ENCODE results near the gene FCGR1A. TPM values are rescaled to one million over a fixed set of nuclear protein-coding genes. Genes with fewer than 3 reads are reported as not detected.
"Not testable (repeated sequence)": the region's sequence is repeated elsewhere in the genome, so short reads cannot be mapped to it uniquely, and the experiment has no call there.

Gene FCGR1A
- total RNA-seq, 1 experiment from 2014 or later, result not detected

DNA sequence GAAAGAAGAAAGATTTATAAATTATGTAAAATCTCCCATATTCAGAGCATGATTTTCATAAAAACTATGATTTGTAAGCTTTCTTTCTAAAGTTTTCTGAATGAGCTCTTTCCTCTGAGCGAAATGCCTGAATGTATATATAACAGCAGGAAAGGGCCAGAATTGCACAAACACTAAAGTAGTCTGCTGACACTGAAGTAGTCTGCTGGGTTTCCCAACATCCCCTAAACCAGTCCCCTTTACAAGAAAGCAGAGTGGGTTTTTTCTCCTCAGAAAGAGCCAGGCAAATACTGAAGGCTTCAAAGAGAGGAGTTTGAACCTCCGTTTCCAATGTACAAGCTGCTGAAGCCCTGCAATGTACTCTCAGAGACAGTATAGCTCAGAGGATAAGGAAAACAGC lies 795 bp downstream of the FCGR1A start:
- H3K36me3 Mint-ChIP-seq; H3K9me3 Mint-ChIP-seq; CTCF ChIA-PET; H3K27me3 Mint-ChIP-seq (ENCODE audit: low read depth); H3K27ac Mint-ChIP-seq; ATAC-seq; H3K4me3 Mint-ChIP-seq; DNase-seq (ENCODE audit: low spot score); POLR2A ChIA-PET; H3K4me1 Mint-ChIP-seq: not testable (repeated sequence)

DNA sequence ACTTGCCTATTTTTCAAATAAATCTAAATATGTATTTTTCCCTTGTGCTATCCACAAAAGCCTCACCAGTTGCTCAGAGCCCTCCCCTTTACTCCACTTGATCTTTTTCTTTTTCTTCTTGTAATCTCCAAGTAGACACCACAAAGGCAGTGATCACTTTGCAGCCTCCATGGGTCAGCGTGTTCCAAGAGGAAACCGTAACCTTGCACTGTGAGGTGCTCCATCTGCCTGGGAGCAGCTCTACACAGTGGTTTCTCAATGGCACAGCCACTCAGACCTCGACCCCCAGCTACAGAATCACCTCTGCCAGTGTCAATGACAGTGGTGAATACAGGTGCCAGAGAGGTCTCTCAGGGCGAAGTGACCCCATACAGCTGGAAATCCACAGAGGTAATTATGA lies 1.4 kb downstream of the FCGR1A start:
- CTCF ChIA-PET; H3K27ac Mint-ChIP-seq; POLR2A ChIA-PET; H3K4me3 Mint-ChIP-seq; H3K27me3 Mint-ChIP-seq (ENCODE audit: low read depth); DNase-seq (ENCODE audit: low spot score); H3K4me1 Mint-ChIP-seq; H3K36me3 Mint-ChIP-seq; H3K9me3 Mint-ChIP-seq: not testable (repeated sequence)
- ATAC-seq, result peak; percentile 84

DNA sequence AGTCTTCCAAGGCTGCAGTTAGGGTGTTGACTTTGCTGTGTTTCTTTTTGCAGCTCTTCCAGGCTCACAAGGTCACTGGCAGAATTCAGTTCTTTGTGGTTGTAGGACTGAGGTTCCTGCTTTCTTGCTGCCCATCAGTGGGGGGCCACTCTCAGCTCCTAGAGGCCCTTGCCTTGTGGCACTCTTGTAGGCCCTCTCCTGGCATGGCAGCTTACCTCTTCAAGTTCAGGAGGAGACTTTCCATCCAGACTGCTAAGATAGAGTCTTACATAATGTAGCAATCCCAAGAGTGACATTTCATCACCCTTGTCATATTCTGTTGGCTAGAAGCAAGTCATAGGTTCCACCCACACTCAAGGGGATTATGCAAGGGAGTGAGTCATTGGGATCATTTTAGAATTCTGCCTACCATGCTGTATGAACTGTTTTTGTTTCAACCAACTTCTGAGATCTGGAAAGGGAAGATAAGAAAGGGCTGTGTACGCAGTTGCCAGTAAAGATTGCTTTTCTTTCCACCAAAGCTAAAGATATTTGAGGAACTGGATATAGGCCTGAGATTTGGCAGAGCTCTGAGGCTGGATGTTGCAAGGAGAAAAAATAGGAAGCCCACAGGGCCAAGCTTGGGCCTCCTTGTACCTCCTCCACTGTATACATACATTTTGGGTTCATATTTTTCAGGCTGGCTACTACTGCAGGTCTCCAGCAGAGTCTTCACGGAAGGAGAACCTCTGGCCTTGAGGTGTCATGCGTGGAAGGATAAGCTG lies 5.4 kb downstream of the FCGR1A start:
- H3K9me3 Mint-ChIP-seq; H3K36me3 Mint-ChIP-seq; POLR2A ChIA-PET; DNase-seq (ENCODE audit: low spot score); CTCF ChIA-PET; H3K4me3 Mint-ChIP-seq; H3K27ac Mint-ChIP-seq; ATAC-seq; H3K4me1 Mint-ChIP-seq; H3K27me3 Mint-ChIP-seq (ENCODE audit: low read depth): not testable (repeated sequence)

DNA sequence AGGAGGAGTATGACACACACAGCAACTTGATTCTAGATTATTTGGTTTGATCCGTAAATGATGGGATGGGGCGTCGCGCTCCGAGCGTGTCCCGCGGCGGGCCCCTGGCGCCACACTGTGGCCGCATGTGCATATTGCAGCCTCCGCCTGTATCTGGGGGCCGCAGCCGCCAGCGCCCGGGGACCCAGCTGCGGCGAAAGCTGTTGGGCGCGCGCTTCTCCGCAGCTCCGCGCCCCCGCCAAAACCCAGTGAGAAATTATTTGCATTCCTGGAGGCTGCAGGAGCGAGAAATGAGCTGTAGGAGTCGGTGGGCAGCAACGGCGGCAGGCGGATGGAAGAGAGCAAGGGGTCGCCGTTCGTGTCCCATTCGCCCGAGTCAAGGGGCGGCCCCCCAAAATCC lies 10.0 kb downstream of the FCGR1A start:
- ATAC-seq (peak; percentile 72), DNase-seq (ENCODE audit: low spot score) (peak; percentile 63)
- H3K9me3 Mint-ChIP-seq; H3K27me3 Mint-ChIP-seq (ENCODE audit: low read depth); CTCF ChIA-PET; H3K4me1 Mint-ChIP-seq; H3K36me3 Mint-ChIP-seq; POLR2A ChIA-PET: not testable (repeated sequence)
- H3K4me3 Mint-ChIP-seq, result peak overlapping the region; percentile 98
- peak overlapping the region; percentile 90; the same call in 1 of the 2 replicates for H3K27ac Mint-ChIP-seq
- TF ChIP-seq, protein P1, sequence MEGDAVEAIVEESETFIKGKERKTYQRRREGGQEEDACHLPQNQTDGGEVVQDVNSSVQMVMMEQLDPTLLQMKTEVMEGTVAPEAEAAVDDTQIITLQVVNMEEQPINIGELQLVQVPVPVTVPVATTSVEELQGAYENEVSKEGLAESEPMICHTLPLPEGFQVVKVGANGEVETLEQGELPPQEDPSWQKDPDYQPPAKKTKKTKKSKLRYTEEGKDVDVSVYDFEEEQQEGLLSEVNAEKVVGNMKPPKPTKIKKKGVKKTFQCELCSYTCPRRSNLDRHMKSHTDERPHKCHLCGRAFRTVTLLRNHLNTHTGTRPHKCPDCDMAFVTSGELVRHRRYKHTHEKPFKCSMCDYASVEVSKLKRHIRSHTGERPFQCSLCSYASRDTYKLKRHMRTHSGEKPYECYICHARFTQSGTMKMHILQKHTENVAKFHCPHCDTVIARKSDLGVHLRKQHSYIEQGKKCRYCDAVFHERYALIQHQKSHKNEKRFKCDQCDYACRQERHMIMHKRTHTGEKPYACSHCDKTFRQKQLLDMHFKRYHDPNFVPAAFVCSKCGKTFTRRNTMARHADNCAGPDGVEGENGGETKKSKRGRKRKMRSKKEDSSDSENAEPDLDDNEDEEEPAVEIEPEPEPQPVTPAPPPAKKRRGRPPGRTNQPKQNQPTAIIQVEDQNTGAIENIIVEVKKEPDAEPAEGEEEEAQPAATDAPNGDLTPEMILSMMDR (IDR thresholded peaks at IDR 0.05), result peak; percentile 56
- TF ChIP-seq, protein P2, sequence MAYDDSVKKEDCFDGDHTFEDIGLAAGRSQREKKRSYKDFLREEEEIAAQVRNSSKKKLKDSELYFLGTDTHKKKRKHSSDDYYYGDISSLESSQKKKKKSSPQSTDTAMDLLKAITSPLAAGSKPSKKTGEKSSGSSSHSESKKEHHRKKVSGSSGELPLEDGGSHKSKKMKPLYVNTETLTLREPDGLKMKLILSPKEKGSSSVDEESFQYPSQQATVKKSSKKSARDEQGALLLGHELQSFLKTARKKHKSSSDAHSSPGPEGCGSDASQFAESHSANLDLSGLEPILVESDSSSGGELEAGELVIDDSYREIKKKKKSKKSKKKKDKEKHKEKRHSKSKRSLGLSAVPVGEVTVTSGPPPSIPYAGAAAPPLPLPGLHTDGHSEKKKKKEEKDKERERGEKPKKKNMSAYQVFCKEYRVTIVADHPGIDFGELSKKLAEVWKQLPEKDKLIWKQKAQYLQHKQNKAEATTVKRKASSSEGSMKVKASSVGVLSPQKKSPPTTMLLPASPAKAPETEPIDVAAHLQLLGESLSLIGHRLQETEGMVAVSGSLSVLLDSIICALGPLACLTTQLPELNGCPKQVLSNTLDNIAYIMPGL (CRISPR knock-in tag; IDR thresholded peaks at IDR 0.05), result 0 out of 2 replicates have a peak, but pooled peaks have one; percentile 30

DNA sequence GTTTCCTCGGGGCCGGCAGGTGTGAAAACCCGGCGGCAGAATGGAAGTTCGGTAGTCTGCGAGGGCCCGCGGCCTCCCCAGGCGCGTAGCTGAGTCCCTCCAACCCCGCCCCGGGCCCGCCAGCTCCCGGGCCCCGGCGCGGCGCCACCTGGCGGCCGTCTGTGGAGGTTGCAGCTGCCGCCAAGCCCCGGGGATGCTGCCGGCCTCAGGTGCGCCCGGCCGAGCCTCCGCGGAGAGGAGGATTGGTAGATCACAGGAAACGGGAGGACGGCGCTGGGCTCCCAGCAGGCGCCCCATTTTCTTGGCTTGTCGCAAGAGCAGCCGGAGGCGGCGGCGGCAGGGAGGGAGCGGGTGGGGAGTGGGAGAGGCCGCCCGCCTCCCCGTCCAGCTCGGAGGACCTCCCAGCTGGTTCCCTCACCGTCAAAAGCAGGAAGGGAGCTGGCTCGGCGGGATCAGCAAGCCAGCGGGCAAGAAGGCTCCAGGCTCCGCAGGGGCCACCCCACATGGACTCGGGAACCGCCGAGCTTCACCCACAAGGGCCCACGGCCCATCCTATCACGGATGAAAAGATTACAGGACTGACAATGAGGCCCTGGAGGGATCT lies 10.5 kb downstream of the FCGR1A start:
- H3K36me3 Mint-ChIP-seq; CTCF ChIA-PET; H3K9me3 Mint-ChIP-seq; H3K27me3 Mint-ChIP-seq (ENCODE audit: low read depth); POLR2A ChIA-PET; H3K4me1 Mint-ChIP-seq; H3K27ac Mint-ChIP-seq: not testable (repeated sequence)
- DNase-seq (ENCODE audit: low spot score), result peak; percentile 80
- TF ChIP-seq ZNF423 (CRISPR knock-in tag; IDR thresholded peaks at IDR 0.05), result peak; percentile 64
- TF ChIP-seq, protein P2 (CRISPR knock-in tag; IDR thresholded peaks at IDR 0.05), result peak; percentile 82; the same call in 1 of the 2 replicates
- TF ChIP-seq, protein P3, sequence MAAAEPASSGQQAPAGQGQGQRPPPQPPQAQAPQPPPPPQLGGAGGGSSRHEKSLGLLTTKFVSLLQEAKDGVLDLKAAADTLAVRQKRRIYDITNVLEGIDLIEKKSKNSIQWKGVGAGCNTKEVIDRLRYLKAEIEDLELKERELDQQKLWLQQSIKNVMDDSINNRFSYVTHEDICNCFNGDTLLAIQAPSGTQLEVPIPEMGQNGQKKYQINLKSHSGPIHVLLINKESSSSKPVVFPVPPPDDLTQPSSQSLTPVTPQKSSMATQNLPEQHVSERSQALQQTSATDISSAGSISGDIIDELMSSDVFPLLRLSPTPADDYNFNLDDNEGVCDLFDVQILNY (CRISPR knock-in tag; IDR thresholded peaks at IDR 0.05), result 0 out of 2 replicates have a peak, but pooled peaks have one; percentile 21
- TF ChIP-seq ZNF263 (CRISPR knock-in tag; IDR thresholded peaks at IDR 0.05; ENCODE audit: low read depth), result peak; percentile 73; the same call in 1 of the 2 replicates
- TF ChIP-seq, protein P1 (IDR thresholded peaks at IDR 0.05), result peak; percentile 66; the same call in 1 of the 2 replicates
- H3K4me3 Mint-ChIP-seq, result peak overlapping the region; percentile 63
- ATAC-seq, result peak; percentile 86

DNA sequence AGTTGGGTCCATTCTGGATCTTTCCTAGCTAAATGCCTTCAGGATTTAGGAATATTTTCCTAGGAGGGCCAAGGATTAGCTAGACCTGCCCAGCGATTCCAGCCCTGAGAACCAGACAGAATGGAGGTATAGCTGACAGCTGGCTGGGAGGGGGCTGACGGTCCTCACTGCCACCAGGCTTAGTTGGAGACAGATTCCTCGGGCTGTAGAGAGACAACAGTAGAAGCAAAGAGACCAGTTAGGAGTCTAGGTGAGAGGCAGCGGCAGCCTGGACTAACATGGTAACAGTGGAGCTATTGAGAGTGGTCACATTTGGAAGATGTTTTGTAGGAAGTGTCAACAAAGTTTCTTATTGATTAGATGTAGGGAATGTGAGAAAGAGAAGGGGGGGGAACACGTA lies 11.4 kb downstream of the FCGR1A start:
- H3K36me3 Mint-ChIP-seq; H3K27ac Mint-ChIP-seq; ATAC-seq; H3K27me3 Mint-ChIP-seq (ENCODE audit: low read depth); CTCF ChIA-PET; H3K4me1 Mint-ChIP-seq; H3K9me3 Mint-ChIP-seq; DNase-seq (ENCODE audit: low spot score); POLR2A ChIA-PET: not testable (repeated sequence)
- H3K4me3 Mint-ChIP-seq, result peak overlapping the region; percentile 63; the same call in 1 of the 2 replicates

DNA sequence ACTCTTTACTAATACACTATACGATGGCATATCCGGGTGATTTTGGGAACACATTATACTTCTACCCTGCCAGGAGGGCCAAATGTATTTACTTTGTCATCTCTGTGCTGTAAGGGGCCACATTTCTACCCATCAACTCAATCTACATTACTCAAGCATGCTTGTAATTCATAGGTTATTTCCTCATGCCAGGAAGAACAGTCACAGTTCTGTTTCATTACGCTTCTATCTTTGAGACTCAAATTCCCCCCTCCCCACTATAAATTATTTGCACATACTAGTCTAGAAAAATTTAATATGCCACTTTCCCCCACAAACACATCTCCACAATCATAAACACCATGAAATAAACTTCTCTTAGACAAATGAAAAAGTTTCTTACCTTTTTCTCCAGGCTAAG lies 19.1 kb downstream of the FCGR1A start:
- H3K36me3 Mint-ChIP-seq; DNase-seq (ENCODE audit: low spot score); H3K4me3 Mint-ChIP-seq; H3K9me3 Mint-ChIP-seq; CTCF ChIA-PET; H3K27ac Mint-ChIP-seq; POLR2A ChIA-PET; H3K27me3 Mint-ChIP-seq (ENCODE audit: low read depth); ATAC-seq; H3K4me1 Mint-ChIP-seq: not testable (repeated sequence)
